GM23248 (cell line): ENCODE data around the gene TMIGD3.

Experiments
- EZH2 ChIP-seq: fragments of 200-600 bp; sonication (generic); IDR thresholded peaks from 2 replicates; pipeline ENCODE4 v1.6.1; 2018; ENCODE audit warnings: antibody characterized with exemption, mild to moderate bottlenecking; ENCODE audit not compliant: insufficient read depth, poor library complexity, severe bottlenecking
- EZH2phosphoT487 ChIP-seq: fragments of 200-600 bp; sonication (generic); IDR thresholded peaks from 2 replicates; pipeline ENCODE4 v1.6.1; 2018; ENCODE audit warnings: antibody characterized with exemption, moderate library complexity, mild to moderate bottlenecking, low read depth; ENCODE audit not compliant: insufficient read depth

GRCh38 chr1:111505641-111506119 lies 2.2 kb upstream of the TMIGD3 start:
- TF ChIP-seq EZH2 (no peak), EZH2phosphoT487 (no peak)
